Non-pigmented ciliary epithelial cell (primary cell): ENCODE measurements around the gene SUMO3.

Experiments
- DNase-seq: peaks from one replicate; pipeline ENCODE4 v3.0.0-alpha.2; 2010; ENCODE audit warnings: low read depth

Gene SUMO3

DNA sequence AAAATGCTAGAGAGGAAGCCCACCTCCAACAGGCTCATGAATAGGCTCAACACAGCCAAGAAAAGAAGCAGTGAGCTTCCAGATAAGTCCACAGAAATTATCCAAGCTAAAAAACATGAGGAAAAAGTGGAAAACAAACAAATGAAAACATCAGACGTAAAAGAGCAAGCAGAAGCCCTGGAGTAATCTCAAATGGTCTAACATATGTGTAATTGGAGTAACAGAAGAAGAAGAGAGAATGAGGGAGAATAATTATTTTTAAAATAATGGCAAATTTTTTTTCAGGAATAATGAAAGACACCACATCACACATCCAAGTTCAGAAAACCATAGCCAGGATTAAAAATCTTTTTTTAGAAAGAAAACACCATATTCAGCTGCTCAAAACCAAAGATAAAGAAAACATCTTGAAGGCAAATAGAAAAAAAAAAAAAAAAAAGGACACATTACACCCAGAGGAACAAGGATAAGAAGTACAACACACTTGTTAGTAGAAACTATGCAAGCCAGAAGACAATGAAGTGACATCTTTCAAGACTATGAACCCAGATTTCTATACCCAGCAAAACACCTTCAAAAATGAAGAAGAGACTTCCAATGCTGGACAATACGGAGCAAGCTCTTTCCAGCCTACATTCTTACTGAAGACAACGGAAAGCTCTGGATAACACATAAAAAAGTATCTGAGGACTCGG, 10.6 kb upstream of the SUMO3 start:
- DNase-seq: no peak

DNA sequence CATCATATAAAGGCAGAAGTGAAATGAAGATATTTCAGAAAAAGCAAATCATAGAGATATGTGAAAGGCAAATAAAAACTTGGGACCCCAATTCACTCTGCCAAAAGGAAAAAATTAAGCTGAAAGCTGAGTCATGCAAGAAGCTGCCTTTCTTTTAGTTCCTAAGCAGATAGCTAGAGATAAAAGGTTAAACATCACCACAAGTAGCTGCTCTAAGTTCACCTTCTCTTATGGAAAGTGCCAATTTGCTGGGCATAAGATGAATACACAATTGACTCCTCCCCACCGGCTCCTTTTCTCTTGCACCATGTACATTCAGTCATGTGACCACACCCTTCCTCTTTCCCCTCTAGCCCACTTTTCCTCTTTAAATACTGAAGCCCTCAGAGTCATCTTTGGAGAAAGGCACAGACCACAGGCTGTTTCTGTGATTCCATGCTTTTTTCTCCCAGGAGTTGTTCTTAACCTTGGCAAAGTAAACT, 5.4 kb upstream of the SUMO3 start:
- DNase-seq: no peak

DNA sequence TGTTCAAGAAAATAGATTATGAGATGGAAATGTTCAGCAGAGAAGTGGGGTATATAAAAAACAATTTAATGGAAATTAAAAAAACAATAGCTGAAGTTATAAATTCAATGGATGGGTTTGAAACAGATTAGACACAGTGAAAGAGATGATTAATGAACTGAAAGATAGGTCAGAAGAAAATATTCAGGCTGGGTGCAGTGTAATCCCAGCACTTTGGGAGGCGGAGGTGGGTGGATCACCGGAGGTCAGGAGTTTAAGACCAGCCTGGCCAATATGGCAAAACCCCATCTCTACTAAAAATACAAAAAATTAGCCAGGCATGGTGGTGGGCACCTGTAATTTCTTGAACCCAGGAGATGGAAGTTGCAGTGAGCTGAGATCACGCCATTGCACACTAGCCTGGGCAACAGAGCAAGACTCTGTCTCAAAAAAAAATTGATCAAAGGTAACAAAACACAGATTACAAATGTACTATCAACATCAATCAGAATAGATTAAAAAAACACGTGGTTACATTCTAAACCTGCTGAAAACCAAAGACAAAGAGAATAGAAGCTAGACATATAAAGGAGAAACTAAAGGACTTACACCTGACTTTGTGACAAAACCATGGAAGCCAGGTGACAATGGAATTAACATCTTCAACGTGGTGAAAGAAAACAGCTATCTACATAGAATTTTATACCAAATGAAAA, 4.8 kb upstream of the SUMO3 start:
- DNase-seq: no peak

DNA sequence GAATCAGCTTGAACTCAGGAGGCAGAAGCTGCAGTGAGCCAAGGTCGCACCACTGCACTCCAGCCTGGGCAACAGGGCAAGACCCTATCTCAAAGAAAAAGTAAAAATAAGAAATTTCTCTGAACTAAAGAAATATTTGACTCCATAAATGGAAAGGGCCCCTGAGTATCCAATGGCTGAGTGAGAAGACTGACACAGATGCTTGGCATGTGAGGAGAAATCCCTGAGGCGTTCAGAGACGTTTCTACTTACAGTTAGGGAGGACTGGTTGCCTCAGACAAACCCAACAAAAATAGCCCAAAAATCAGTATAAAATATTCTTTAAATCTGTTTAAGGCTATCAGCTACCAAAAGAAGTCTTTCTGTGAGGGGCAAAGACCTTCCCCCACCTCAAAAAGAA, 3.0 kb upstream of the SUMO3 start:
- DNase-seq: no peak

DNA sequence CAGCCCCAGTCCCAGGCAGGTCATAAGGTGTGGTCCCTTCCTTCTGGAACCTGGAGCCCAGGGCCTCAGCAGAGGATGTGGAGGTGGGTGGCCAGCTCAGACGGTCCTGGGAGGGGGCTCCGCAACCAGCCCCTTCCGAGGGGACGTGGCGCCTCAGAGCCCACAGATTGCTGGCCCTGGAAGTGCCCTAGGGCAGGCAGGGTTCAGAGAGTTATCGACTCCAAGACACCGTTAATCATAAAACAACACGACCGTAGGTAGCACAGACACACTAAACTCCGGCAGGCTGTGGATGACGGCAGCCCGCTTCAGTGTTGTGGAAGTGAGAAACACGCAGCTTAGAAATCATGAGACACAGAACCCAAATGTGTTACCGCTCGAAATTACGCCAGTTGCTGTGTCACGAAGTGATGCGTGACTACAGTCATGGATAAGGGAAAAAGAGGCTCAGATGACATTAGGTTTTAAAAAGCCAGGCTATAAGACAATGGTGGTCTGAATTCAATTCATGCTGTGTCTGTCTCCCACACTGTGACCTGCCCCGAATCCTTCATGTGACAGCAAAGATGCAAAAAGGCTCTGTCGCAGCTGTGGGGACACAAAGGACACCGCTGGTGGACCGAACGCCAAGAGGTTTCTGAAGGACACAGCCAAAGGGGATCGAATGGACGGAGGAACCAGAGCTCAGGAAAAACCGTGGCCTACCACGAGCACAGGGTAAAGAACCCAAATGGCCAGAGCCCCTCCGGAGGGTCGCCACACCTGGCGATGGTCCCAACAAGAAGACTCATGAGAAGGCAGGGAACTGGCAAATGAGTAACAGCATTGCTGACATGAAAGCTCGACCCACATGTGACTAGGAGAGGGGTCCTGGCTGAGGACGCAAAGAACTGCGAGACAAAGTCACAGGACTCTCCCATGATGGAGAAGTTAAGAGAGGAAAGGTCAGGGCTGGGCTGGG, 1.7 kb upstream of the SUMO3 start:
- DNase-seq: no peak

DNA sequence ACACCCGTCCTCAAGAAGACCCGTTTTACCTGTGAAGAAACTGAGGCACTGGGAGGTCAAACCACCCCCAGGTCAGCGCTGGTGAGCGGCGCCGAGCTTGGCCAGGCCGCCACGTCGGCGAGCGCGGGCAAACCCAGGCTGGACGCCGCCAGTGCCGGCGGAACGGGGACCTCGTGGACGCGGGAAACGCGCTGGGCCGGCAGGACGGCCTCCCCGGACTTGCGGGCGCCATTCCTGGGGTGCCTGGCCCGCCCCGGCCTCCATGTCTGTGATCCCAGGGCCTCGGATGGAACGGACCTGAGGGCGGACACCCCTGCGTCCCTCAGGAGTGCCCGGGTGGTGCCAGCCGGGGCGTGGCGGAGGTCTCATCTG, 764 bp upstream of the SUMO3 start:
- DNase-seq: no peak

DNA sequence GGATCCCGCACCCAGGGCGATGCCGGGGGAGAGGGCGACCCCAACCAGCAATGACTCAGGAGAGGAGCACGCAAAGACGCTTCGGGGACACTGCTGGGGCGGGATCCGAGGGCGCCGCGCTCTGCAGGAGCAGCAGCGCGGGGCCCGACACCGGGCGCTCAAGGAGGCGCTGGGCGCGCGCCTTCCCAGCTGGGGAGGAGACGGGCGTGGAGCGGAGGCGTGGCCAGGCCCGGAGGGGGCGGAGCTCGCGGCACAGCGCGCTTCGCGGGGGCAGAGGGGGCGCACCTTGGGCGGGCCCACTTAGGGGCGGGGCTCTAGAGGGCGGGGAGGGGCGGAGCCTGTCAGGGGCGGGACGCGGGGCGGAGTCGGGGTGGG, 369 bp downstream of the SUMO3 start:
- DNase-seq: peak; percentile 51

DNA sequence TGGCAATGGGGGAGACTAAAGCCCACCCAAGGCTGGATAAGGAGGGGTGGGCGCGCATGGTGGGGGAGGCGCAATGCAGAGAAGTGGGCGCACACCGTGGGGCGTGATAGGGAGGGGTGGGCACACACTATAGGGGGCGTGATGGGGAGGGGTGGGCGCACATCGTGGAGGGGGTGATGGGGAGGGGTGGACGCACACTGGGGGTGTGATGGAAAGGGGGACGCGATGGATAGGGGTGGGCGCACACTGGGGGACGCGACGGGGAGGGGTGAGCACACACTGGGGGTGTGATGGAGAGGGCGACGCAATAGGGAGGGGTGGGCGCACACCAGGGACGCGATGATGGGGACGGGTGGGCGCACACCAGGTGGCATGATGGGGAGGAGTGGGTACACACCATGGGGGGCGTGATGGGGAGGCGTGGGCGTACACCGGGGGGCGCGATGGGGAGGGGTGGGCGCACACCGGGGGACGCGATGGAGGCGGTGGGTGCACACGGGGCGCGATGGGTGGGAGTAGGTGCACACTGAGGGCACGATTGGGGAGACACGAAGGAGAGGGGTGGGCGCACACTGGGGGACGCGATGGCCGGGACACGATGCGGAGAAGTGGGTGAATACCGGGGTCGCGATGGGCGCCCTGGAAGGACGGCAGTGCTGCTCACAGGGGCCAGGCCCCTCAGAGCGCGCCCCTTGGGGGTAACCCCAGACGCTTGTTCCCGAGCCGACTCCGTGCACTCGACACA, 929 bp downstream of the SUMO3 start:
- no peak for DNase-seq

DNA sequence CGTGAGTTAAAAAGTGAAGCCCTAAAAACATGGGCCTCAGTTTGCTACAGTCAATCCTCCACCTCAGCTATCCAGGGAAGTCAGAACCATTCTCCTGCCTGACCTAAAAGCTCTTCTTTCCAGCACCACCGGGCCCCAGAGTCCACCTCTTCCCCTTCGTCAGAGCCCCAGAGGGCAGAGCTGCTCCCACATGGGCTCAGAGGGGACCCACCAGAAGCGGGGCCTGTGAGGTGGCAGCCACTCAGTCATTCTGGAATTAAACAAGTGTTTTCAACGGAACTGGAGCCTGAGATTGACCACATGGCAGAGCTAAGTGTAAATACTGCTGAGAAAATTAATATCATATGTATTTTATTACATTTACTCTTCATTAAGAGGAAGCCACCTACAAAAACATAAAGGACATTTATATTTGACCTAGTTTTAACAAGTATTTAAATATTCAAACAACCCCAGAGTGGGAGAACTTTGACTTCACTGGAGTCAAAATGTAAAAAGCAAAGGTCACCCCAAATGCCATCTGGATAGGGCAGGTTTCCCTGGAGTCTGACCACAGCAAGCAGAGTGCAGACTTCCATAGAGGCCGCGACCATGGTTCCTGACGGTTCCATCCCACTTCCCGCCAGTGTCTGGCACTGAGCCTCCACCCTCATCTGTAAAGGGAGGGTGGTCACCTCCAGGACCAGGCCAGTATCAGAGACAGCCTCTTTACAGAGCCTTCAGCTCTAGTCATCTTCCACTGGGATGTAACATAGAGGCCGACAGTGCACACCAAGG, 1.8 kb downstream of the SUMO3 start:
- no peak for DNase-seq

DNA sequence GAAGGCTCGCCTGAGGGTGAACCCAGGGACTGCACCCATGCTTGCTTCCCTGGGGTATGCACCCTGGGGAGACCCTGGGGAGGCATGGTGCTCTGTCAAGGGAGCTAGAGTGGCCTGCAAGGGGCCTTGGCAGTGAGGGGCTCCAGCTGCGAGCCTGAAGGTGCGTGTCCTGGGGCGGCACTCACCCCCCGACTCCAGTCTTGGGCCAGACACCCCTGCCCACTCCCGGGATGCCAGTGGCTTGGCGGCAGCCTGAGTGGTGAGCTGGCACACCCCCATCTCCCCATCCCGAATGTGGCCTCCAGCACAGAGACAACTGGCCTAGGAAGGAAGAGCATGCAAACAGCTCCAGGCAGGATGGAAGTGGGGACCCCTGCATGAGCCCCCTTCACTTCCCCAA, 2.6 kb downstream of the SUMO3 start:
- DNase-seq: no peak

DNA sequence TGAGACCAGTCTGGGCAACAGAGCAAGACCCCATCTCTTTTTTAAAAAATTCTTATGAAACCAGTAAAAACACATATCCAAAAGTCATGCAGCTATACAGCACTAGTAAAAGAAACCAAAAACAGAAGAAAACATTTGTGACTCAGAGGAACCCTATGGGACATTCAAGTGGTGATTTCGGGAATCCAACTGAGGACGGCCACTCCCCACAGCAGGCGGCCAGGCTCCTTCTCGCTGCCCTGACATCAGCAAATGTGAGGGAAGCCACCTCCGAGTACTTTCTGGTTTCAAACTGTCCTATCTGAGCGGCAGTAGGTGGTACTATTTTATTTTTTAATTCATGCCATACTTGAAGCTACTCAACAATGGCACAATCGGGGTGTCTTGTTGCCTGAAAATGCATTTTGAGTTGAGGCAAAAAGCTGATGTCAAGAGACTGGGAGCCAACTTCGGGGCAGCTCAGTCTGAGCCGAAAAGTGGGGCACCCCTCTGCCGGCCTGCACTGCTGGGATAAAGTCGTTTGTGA, 3.3 kb downstream of the SUMO3 start:
- DNase-seq: no peak

DNA sequence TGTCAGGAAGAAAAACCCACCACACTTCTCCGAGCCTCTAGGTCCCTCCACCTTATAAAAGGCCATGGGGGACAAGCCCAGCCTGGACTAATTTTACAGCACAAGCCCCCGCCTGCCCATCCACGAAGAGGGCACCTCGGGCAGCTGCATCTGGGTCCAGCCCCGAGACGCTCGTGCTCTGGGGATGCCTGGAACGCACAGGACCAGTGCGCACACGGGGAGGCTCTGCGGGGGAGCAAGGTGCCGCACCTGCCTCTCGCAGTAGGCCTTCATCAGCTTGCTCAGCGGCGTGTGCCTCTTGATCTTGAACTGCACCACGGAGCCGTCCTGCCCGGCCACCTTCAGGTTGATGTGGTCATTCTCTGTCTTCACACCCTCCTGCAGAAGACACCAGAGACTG, 4.1 kb downstream of the SUMO3 start:
- DNase-seq: no peak

DNA sequence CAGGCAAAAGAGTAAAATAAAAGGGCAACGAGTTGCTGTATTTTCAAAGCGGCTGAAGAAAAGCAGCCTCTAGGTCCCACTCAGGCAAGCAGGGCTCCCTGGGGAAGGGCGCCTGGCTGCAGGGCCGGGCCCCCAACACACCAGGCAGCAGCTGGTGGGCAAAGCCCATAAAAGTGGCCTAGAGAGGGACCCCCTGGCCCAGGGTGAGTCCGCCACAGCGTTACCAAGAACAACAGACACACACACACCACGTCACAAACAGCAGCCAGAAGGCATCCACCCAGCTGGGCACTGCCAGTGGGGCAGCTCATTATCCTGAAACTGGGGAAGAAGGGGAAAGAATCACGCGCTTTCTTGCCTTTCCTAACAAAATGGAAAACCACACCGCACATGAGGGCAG, 4.7 kb downstream of the SUMO3 start:
- DNase-seq: no peak

DNA sequence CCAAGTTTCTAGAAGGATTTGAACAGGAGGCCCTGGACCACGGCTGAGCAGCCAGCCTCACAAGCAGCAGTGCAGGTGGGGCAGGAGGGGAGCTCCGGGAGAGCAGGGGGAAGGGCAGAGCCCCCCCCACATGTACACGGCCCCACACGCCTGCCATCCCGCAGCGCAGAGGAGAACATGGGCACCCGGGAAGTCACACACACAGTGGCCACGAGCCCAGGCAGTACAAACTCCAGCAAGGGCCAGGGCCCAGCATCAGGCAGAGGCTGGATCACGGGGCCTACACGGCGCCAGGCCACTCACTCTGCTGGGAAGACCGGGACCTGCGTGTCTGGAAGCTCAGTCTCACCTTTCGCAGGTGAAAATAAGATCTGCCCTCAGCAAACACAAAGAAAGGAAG, 5.2 kb downstream of the SUMO3 start:
- DNase-seq: no peak

DNA sequence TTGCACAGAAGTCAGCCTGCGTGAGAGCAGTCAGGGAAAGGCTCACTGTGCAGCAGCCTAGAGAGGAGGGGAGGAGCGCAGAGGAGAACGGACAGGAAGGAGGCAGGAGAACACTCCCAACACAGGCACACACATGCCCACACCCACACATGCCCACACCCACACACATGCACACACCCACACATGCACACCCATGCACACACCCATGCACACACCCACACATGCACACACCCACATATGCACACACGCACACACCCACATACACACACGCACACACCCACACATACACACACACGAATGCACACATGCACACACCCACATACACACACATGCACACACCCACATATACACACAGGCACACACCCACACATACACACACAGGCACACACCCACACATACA, 7.1 kb downstream of the SUMO3 start:
- no peak for DNase-seq

DNA sequence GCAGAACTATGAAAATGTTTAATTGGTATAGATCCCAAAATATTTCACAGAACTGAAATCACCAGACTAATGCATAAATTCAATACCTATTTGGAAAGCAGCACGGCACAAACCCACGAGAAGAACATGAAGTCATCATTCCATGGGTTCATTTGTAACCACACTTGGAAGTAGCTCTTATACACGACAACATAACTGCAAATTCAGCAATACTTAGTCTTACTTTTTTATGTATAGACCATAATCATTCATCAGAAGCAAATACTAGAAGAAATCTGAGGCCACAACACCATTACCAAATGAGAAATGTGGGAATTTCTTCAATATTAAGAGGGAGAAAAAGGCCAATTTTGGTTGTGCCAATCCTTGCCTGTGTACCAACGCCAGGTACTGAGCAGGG, 12.0 kb downstream of the SUMO3 start:
- DNase-seq: no peak

DNA sequence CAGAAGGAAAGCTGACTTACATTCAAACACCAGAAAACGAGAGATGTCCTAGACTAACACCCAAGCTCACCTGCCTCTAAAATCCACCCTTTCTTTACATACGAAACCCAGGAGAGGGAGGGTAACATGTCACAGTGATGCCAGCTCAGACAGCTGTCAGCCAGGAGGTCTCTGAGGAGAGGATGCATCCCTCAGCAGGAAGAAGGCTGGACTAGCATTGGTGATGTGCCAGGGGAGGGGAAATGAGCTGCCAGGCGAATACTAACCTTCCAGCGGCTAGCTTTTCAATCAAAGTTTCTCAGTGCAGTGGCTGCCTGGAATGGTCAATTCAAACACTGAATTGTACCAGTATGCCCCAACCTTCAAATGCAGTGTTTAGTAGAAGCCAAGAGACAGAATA, 12.6 kb downstream of the SUMO3 start:
- no peak for DNase-seq

DNA sequence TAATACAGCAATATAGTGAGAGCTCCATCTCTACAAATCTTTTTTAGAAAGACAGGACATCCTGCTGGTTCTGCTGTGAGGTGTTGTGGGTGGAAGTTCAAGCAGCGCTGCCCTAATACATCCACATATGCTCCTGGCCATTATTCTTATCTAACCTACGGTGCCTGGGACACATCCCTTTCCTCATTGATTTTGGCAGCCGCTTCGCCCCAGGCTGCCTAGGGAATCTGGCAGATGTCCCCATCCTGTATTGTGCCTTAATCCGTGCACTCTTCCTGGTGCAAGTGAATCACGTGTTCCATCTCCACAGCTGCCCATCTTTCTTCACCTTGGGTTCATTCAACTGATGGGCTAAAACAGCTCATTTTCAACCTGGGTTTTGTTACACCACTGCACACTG, 13.1 kb downstream of the SUMO3 start:
- no peak for DNase-seq

DNA sequence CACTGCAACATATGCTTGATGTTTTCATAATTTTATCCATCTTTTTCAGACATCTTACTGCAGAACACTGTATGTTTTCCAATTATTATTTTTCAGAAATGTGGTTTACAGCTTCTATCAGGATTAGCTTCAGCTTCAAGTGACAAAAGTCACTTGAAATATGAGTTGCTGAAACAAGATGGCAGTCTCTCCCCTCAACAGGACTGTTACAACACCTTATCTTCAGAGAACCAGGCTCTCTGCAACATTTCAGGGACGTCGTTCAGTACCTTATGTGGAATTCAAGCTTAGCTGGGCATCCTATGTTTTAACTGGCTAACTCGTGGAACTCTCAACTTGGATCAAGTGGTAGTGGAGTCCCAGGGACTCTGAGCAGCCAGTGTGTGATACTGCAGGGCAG, 14.2 kb downstream of the SUMO3 start:
- DNase-seq: no peak

DNA sequence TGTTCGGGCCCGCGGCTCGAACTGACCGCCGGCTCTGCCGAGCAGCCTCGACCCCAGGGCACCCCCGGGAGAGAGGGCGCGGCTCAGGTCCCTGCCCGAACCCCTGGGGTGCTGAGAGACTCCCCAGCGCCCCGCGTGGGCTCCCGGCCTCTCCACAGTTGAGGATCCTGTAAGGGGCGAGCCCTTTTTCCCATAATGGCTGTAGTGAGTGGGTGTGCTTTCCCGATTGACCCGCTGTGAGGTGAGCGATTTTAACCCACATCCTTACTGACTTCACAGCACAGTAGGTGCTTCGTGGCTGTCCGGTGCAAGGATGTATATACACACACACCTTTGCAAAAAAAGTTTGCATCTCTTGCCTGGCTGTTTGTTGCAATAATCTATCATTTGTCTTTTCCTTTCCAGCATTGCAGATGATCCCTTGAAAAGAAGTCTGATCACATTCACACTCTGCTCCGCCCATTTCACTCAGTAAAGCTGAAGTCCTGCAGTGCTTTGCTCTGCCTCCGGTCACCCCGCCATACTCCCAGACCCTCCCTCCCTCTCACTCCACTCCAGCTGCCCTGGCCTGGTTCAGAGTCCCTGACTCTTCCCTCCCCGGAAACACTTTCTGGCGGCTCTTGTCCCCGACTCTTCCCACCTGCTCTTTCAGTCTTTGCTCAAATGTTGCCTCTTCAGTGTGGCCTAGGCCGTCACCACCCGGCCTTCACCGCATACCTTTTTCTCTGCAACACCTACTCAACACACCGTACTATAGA, 15.3 kb downstream of the SUMO3 start:
- DNase-seq: no peak
